ENCODE measurements around the gene PCDHGB5. TPM values are rescaled to one million over a fixed set of nuclear protein-coding genes. Genes with fewer than 3 reads are reported as not detected.

PCDHGB5 gene
- total and polyA plus RNA-seq, 2 of the 13 experiments (the other 11 are each of a cell fraction or from before 2014, with no cell fraction given): 0.08 to 0.44 TPM

- TF ChIP-seq ZFP36 (IDR thresholded peaks at IDR 0.05; ENCODE audit: borderline replicate concordance, low read depth, low read length, partially characterized antibody) (no peak), KIAA2018 (CRISPR knock-in tag; IDR thresholded peaks at IDR 0.05; ENCODE audit: borderline replicate concordance) (no peak), HNRNPL (IDR thresholded peaks at IDR 0.05; ENCODE audit: low read depth, low read length) (no peak), TIGD3 (CRISPR knock-in tag; IDR thresholded peaks at IDR 0.05; ENCODE audit: borderline replicate concordance) (no peak), ZFP37 (CRISPR knock-in tag; IDR thresholded peaks at IDR 0.05; ENCODE audit: borderline replicate concordance) (no peak), TSC22D2 (CRISPR knock-in tag; IDR thresholded peaks at IDR 0.05; ENCODE audit: borderline replicate concordance) (no peak), GTF2F1 (IDR thresholded peaks at IDR 0.05; ENCODE audit: low read length) (no peak), ZNF143 (CRISPR knock-in tag; IDR thresholded peaks at IDR 0.05) (no peak), FOSL2 (CRISPR knock-in tag; IDR thresholded peaks at IDR 0.05) (no peak), ZSCAN21 (CRISPR knock-in tag; IDR thresholded peaks at IDR 0.05; ENCODE audit: borderline replicate concordance) (no peak), THYN1 (CRISPR knock-in tag; IDR thresholded peaks at IDR 0.05; ENCODE audit: borderline replicate concordance, low read depth) (no peak)
Observed at GRCh38 chr5:141360685-141361084, 37.1 kb upstream of the PCDHGB5 start (continued).
